NT2/D1 (cell line): Measurements from ENCODE around the gene GMDS.

ENCODE experiments used
- DNase-seq: peaks from one replicate; pipeline ENCODE4 v3.0.0-alpha.2; 2011; ENCODE audit warnings: low read depth, low spot score
- H3K27me3 ChIP-seq: 2 replicates; pipeline ENCODE4 v1.6.0; 2011; ENCODE audit warnings: mild to moderate bottlenecking; ENCODE audit not compliant: insufficient read length, insufficient read depth
- H3K36me3 ChIP-seq: 2 replicates; pipeline ENCODE4 v1.6.1; 2011; ENCODE audit warnings: mild to moderate bottlenecking, low read length, mixed read lengths; ENCODE audit not compliant: insufficient read depth, insufficient read length
- H3K4me1 ChIP-seq: 2 replicates; pipeline ENCODE4 v1.5.1; 2011; ENCODE audit not compliant: insufficient read depth, insufficient read length
- H3K4me3 ChIP-seq: 2 replicates; pipeline ENCODE4 v1.5.1; 2011; ENCODE audit warnings: low read depth; ENCODE audit not compliant: insufficient read length
- H3K9ac ChIP-seq: 2 replicates; pipeline ENCODE4 v1.6.0; 2011; ENCODE audit warnings: low read depth; ENCODE audit not compliant: insufficient read length
- H3K9me3 ChIP-seq: 2 replicates; pipeline ENCODE4 v1.5.1; 2011; ENCODE audit warnings: mild to moderate bottlenecking, low read length; ENCODE audit not compliant: insufficient read depth
- SUZ12 ChIP-seq: IDR thresholded peaks from 2 replicates; pipeline ENCODE4 v1.6.1; 2011; ENCODE audit not compliant: insufficient read length, insufficient read depth; ENCODE audit errors: extremely low read depth
- YY1 ChIP-seq: IDR thresholded peaks from 2 replicates; pipeline ENCODE4 v1.6.1; 2011; ENCODE audit not compliant: insufficient read length, insufficient read depth
- ZNF274 ChIP-seq: IDR thresholded peaks from 2 replicates; pipeline ENCODE4 v1.6.1; 2011; ENCODE audit warnings: mild to moderate bottlenecking, low read depth, low read length

The GMDS gene

GRCh38 chr6:2190661-2191389 is 54.6 kb downstream of the GMDS start:
- no peak for TF ChIP-seq YY1
- no peak for TF ChIP-seq SUZ12
- no peak for TF ChIP-seq ZNF274
- no peak for DNase-seq
- Histone ChIP-seq H3K9me3 (no peaks in the 10 kb centered on the region; the same call in 1 of the 2 replicates), H3K9ac (no peak overlapping the region), H3K4me1 (no peaks in the 10 kb centered on the region), H3K4me3 (no peak overlapping the region), H3K36me3 (no peaks in the 10 kb centered on the region), H3K27me3 (no peaks in the 10 kb centered on the region)

DNA sequence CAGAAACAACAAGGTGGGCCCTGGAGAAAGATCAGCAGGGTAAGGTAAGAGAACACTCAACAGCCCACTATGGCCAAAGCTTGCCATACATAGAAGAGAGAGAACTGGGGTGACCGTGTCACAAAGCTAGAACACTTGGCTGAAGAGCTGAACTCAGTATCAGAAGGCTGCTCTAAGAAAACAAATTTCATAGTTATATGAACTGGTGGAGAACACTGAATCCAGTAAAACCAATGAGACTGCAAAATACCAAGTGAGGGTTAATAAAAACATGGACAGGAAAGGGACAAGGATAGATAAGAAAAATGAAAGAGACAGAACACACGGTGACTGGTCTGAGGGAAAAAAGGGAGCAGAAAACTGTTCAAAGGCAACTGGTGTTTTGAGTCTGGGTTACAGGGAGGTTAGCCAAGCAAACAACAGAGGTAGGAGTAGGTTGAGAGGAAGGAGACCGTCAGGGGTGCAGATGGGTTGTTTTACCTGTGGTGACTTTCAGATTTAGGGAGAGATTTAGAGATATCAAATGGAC is 56.5 kb downstream of the GMDS start:
- no peaks in the 10 kb centered on the region for H3K36me3 ChIP-seq
- H3K9ac ChIP-seq: no peak overlapping the region
- no peaks in the 10 kb centered on the region for H3K4me1 ChIP-seq
- no peak for TF ChIP-seq ZNF274
- TF ChIP-seq YY1: no peak
- TF ChIP-seq SUZ12: no peak
- no peak overlapping the region for H3K4me3 ChIP-seq
- no peaks in the 10 kb centered on the region; the same call in 1 of the 2 replicates for H3K9me3 ChIP-seq
- no peak for DNase-seq
- no peaks in the 10 kb centered on the region for H3K27me3 ChIP-seq

DNA sequence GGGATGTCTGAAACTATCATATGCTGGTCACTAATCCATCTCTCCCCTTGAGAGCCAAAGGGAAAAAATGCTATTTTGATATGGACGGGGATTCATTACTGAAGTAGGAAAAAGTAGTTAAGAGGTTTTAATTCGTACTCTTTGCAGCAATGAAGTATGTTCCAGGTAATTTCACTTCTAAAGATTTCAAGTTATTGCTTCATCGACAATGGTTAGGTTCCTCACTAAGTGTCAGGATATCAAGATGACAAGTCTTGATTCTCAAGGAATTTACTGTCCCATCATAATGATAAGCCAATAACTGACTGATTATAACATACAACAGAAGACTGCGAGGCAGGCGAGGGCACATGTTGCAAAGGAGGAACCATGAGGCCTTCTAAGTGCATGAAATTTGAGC is 57.0 kb downstream of the GMDS start:
- H3K9ac ChIP-seq: no peak overlapping the region
- no peak overlapping the region for H3K4me3 ChIP-seq
- TF ChIP-seq ZNF274: no peak
- no peak for TF ChIP-seq YY1
- TF ChIP-seq SUZ12: no peak
- H3K36me3 ChIP-seq: no peaks in the 10 kb centered on the region
- H3K27me3 ChIP-seq: no peaks in the 10 kb centered on the region
- H3K4me1 ChIP-seq: no peaks in the 10 kb centered on the region
- no peak for DNase-seq
- H3K9me3 ChIP-seq: no peaks in the 10 kb centered on the region; the same call in 1 of the 2 replicates

GRCh38 chr6:2187826-2188225 is 57.6 kb downstream of the GMDS start:
- H3K27me3 ChIP-seq: no peaks in the 10 kb centered on the region
- no peak for DNase-seq

DNA sequence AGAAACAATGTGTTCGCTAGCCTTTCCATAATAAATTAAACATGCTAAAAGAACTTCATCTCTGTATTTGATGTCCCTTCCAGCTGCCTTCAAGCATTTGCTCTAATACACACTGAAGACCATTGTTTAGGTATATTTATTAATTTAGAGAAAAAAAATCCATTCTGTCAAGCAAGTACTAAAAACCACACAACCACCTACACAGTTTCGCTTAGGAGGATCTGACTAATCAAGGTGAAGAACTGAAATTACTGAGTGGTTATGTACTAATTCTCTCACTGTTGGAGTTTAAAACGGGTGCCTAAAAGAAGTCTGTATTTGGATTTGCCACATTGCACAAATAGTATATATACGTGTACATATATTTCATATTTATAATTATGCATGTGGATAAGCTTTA is 58.9 kb downstream of the GMDS start:
- no peak overlapping the region for H3K4me3 ChIP-seq
- no peaks in the 10 kb centered on the region for H3K27me3 ChIP-seq
- H3K9ac ChIP-seq: no peak overlapping the region
- no peaks in the 10 kb centered on the region for H3K36me3 ChIP-seq
- TF ChIP-seq YY1 (no peak), ZNF274 (no peak)
- no peaks in the 10 kb centered on the region for H3K9me3 ChIP-seq
- H3K4me1 ChIP-seq: no peaks in the 10 kb centered on the region
- no peak for DNase-seq

More at GRCh38 chr6:2187826-2188225, 57.6 kb downstream of the GMDS start:
- TF ChIP-seq SUZ12: no peak
- no peak for TF ChIP-seq ZNF274
- TF ChIP-seq YY1: no peak
- no peaks in the 10 kb centered on the region for H3K4me1 ChIP-seq
- H3K9ac ChIP-seq: no peak overlapping the region
- no peaks in the 10 kb centered on the region for H3K36me3 ChIP-seq
- no peak overlapping the region for H3K4me3 ChIP-seq
- no peaks in the 10 kb centered on the region; the same call in 1 of the 2 replicates for H3K9me3 ChIP-seq

DNA sequence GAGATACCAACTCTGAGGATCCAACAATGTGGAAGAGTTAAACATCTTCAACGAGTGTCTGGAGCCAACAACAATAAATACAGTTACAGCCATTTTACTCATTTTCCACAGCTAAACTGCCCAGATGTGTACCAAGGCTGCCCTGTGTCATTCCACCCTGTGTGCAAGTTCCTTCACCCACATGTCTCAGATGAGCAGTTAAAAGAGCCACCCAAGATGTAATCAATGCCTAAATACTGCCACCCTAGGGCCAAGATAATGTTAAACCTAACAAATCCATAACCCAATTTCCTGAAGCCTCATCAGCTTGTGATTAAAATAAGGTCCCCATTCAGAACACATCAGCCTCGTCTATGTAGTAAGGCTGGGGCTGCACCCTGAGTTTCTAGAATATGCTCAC is 59.9 kb downstream of the GMDS start:
- Histone ChIP-seq H3K9me3 (no peaks in the 10 kb centered on the region), H3K4me1 (no peaks in the 10 kb centered on the region), H3K4me3 (no peak overlapping the region), H3K36me3 (no peaks in the 10 kb centered on the region), H3K27me3 (no peaks in the 10 kb centered on the region), H3K9ac (no peak overlapping the region)
- DNase-seq: no peak
- TF ChIP-seq ZNF274 (no peak), SUZ12 (no peak), YY1 (no peak)

GRCh38 chr6:2184700-2185455 is 60.5 kb downstream of the GMDS start:
- no peaks in the 10 kb centered on the region for H3K27me3 ChIP-seq
- DNase-seq: no peak
- TF ChIP-seq ZNF274 (no peak), YY1 (no peak), SUZ12 (no peak)
- H3K9me3 ChIP-seq: no peaks in the 10 kb centered on the region
- no peak overlapping the region for H3K4me3 ChIP-seq
- H3K9ac ChIP-seq: no peak overlapping the region
- H3K4me1 ChIP-seq: no peaks in the 10 kb centered on the region
- H3K36me3 ChIP-seq: no peaks in the 10 kb centered on the region
